Stomach (tissue), 9 donors: ENCODE measurements around the gene CENPQ. TPM values are rescaled to one million over a fixed set of nuclear protein-coding genes. Genes with fewer than 3 reads are reported as not detected.

ENCODE experiments used
- DNase-seq, 2 donors: peaks; one replicate each; pipeline versions ENCODE4 v3.0.0 to v3.0.0-alpha.2; 2013 to 2019
- H3K27ac ChIP-seq, 5 donors: fragments of 200-600 bp in 4 of 5; sonication (generic) in 4 of 5; one replicate each; pipeline ENCODE4 v1.5.1; 2013 to 2019; ENCODE audit warnings: mild to moderate bottlenecking in 1 of 5, moderate library complexity in 1 of 5
- H3K27me3 ChIP-seq, 3 donors: fragments of 200-600 bp; sonication (generic); one replicate each; pipeline ENCODE4 v1.5.1; 2017 to 2019; ENCODE audit warnings: mixed run types in 1 of 3
- H3K36me3 ChIP-seq, 4 donors: fragments of 200-600 bp; sonication (generic); 1 replicate in 3 of 4; 2 replicates in 1 of 4; pipeline ENCODE4 v1.5.1; 2016 to 2019
- H3K4me1 ChIP-seq, 4 donors: fragments of 200-600 bp; sonication (generic); one replicate each; pipeline ENCODE4 v1.5.1; 2016 to 2019
- H3K4me3 ChIP-seq, 4 donors: fragments of 200-600 bp; sonication (generic) in 3 of 4; one replicate each; pipeline ENCODE4 v1.5.1; 2016 to 2019; ENCODE audit warnings: mild to moderate bottlenecking in 1 of 4
- H3K9me3 ChIP-seq, 4 donors: fragments of 200-600 bp; sonication (generic); one replicate each; pipeline ENCODE4 v1.5.1; 2016 to 2019
- EP300 ChIP-seq: sonication (generic); formaldehyde crosslinking; IDR thresholded peaks from one replicate; pipeline ENCODE4 v1.6.1; 2017; ENCODE audit warnings: antibody characterized with exemption
- POLR2A ChIP-seq, 4 donors: fragments of 450-650 bp; IDR thresholded peaks; one replicate each; pipeline ENCODE4 v1.6.1; 2016; ENCODE audit warnings: antibody characterized with exemption in 4 of 4, control low read depth in 2 of 4, mild to moderate bottlenecking in 1 of 4, moderate library complexity in 1 of 4
- POLR2AphosphoS5 ChIP-seq, 3 donors: sonication (generic); formaldehyde crosslinking; IDR thresholded peaks; one replicate each; pipeline ENCODE4 v1.6.1; 2016; ENCODE audit warnings: antibody characterized with exemption in 3 of 3
- WGBS, 5 donors: extraction: QIAGEN DNeasy Blood & Tissue Kit in 3 of 5; methylation state at CpG; one replicate each; pipeline versions ENCODE4 v1.1.5 to v1.1.7; 2013 to 2018; 5-methylcytosine and 5-hydroxymethylcytosine counted together
- intact Hi-C: fragments of 100-400 bp; cut with DNase I; formaldehyde crosslinking; loops from one replicate; pipeline ENCODE4 v1.15.1; 2023; ENCODE audit warnings: low total_unique reads
- polyA plus RNA-seq, 3 donors: library from polyadenylated mRNA; stranded (reverse); fragments of 200-250 nt; gene quantifications; one replicate each; pipeline ENCODE4 v1.2.3, GENCODE V29; 2013
- total RNA-seq, 5 donors: library from RNA; depleted of rRNA; stranded (reverse); fragments of >200 nt; gene quantifications; one replicate each; pipeline versions ENCODE4 v1.1.0 to v1.2.3, GENCODE V29; 2014 to 2016
- TF ChIP-seq, protein P1 (sequence below), 7 experiments: fragments of 450-650 bp in 4 of 7; fragments of 200-600 bp in 3 of 7; sonication (generic) in 3 of 7; IDR thresholded peaks; one replicate each; pipeline ENCODE4 v1.5.1; 2016 to 2019; ENCODE audit warnings: antibody characterized with exemption in 7 of 7, control low read depth in 2 of 7, mild to moderate bottlenecking in 1 of 7
- donor health status: healthy with polysubstance abuse.
- donor health status: Bipolar disorder and iron deficiency.
- donor health status: healthy.

CENPQ gene
- total and polyA plus RNA-seq, 8 donors = 0.43 to 18.3 (median 4.6) TPM; not detected in 1

DNA sequence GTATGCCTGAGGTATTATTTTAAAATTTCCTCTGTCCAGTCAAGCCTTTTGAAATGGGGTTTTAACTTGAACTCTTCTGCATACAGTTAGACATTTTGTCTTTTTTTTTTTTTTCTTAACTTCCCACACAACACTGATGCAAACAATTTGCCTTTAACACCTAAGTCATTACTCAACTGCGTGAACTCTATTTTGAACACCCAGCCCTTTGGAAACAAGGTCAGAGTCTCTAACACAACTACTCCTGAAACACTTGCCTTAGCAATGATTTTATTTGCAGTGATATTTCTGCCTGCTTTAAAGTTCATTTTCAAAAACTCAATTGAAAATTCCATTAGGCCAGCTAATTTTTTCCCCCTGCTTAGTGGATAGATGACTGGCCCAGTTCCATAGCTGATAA lies 60.7 kb downstream of the CENPQ start:
- peaks cover 4 to 16% (median 6%) of the 10 kb centered on the region in 4 donors for H3K4me1 ChIP-seq
- H3K9me3 ChIP-seq = no peaks in the 10 kb centered on the region
- H3K36me3 ChIP-seq = no peaks in the 10 kb centered on the region
- intact Hi-C loops = loop anchor here (10.0 kb wide), 2 partner anchors 81 to 321 kb away; no protein-coding TSS in a partner anchor
- H3K27me3 ChIP-seq = no peaks in the 10 kb centered on the region
- WGBS, 5 donors = 74 to 92% (median 81%) methylated on average over 1 of the region's 1 CpG
- H3K4me3 ChIP-seq = no peak overlapping the region
- TF ChIP-seq, protein P1, sequence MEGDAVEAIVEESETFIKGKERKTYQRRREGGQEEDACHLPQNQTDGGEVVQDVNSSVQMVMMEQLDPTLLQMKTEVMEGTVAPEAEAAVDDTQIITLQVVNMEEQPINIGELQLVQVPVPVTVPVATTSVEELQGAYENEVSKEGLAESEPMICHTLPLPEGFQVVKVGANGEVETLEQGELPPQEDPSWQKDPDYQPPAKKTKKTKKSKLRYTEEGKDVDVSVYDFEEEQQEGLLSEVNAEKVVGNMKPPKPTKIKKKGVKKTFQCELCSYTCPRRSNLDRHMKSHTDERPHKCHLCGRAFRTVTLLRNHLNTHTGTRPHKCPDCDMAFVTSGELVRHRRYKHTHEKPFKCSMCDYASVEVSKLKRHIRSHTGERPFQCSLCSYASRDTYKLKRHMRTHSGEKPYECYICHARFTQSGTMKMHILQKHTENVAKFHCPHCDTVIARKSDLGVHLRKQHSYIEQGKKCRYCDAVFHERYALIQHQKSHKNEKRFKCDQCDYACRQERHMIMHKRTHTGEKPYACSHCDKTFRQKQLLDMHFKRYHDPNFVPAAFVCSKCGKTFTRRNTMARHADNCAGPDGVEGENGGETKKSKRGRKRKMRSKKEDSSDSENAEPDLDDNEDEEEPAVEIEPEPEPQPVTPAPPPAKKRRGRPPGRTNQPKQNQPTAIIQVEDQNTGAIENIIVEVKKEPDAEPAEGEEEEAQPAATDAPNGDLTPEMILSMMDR (IDR thresholded peaks at IDR 0.05) = no peak
- TF ChIP-seq EP300 (no peak), POLR2AphosphoS5 (IDR thresholded peaks at IDR 0.05) (no peak), POLR2A (IDR thresholded peaks at IDR 0.05) (no peak)
- DNase-seq = no peak
- no peak overlapping the region for H3K27ac ChIP-seq

DNA sequence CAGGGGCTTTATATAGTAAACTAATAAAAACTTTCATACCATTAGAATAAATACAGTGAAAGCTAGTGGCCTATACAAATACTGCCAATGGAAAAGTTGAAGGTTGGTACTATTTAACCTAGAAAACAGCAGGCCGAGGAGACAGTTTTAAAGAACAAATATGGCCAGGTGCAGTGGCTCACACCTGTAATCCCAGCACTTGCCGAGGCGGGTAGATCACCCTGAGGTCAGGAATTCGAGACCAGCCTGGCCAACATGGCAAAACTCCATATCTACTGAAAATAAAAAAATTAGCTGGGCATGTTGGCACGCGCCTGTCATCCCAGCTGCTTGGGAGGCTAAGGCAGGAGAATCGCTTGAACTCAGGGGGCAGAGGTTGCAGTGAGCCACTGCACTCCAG lies 61.4 kb downstream of the CENPQ start:
- H3K36me3 ChIP-seq = no peaks in the 10 kb centered on the region
- 42 to 73% (median 59%) methylated on average over 7 of the region's 7 CpGs for WGBS, 5 donors
- TF ChIP-seq POLR2AphosphoS5 (IDR thresholded peaks at IDR 0.05) = no peak
- no peak for TF ChIP-seq EP300
- TF ChIP-seq POLR2A (IDR thresholded peaks at IDR 0.05) = no peak
- TF ChIP-seq, protein P1 (IDR thresholded peaks at IDR 0.05) = no peak
- intact Hi-C loops = loop anchor here (10.0 kb wide), 2 partner anchors 80 to 320 kb away; no protein-coding TSS in a partner anchor
- no peak overlapping the region for H3K4me3 ChIP-seq
- peaks cover 4 to 16% (median 6%) of the 10 kb centered on the region in 4 donors for H3K4me1 ChIP-seq
- no peaks in the 10 kb centered on the region for H3K9me3 ChIP-seq
- no peaks in the 10 kb centered on the region for H3K27me3 ChIP-seq
- no peak for DNase-seq
- no peak overlapping the region for H3K27ac ChIP-seq

DNA sequence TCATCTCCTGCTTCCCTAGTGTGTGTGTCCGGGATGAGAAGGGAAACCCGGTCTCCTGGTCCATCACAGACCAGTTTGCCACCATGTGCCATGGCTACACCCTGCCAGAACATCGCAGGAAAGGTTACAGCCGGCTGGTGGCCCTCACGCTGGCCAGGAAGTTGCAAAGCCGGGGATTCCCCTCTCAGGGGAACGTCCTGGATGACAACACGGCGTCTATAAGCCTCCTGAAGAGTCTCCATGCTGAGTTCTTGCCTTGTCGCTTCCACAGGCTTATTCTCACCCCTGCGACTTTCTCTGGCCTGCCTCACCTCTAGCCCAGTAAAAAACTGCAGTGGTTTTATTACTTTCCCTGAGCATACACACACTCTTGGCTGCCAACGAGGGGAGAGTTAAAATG lies 63.4 kb downstream of the CENPQ start:
- Histone ChIP-seq H3K4me3 (no peak overlapping the region), H3K4me1 (peaks cover 4 to 16% (median 6%) of the 10 kb centered on the region in 4 donors), H3K27ac (no peak overlapping the region), H3K27me3 (no peaks in the 10 kb centered on the region), H3K9me3 (no peaks in the 10 kb centered on the region), H3K36me3 (no peaks in the 10 kb centered on the region)
- intact Hi-C loops = loop anchor here (10.0 kb wide), 2 partner anchors 78 to 318 kb away; no protein-coding TSS in a partner anchor
- 69 to 88% (median 85%) methylated on average over 12 of the region's 12 CpGs for WGBS, 5 donors
- no peak for DNase-seq
- TF ChIP-seq POLR2AphosphoS5 (IDR thresholded peaks at IDR 0.05) = no peak
- no peak for TF ChIP-seq POLR2A (IDR thresholded peaks at IDR 0.05)
- TF ChIP-seq EP300 = no peak
- TF ChIP-seq, protein P1 (IDR thresholded peaks at IDR 0.05) = no peak

GRCh38 chr6:49527320-49527719 lies 64.2 kb downstream of the CENPQ start:
- DNase-seq = no peak
- 37 to 77% (median 65%) methylated on average over 1 of the region's 1 CpG for WGBS, 5 donors
- no peak for TF ChIP-seq EP300
- TF ChIP-seq, protein P1 (IDR thresholded peaks at IDR 0.05) = no peak
- no peak for TF ChIP-seq POLR2AphosphoS5 (IDR thresholded peaks at IDR 0.05)
- no peak for TF ChIP-seq POLR2A (IDR thresholded peaks at IDR 0.05)
- H3K4me3 ChIP-seq = no peak overlapping the region
- peaks cover 4 to 13% (median 6%) of the 10 kb centered on the region in 4 donors for H3K4me1 ChIP-seq
- H3K27ac ChIP-seq = no peak overlapping the region
- H3K9me3 ChIP-seq = no peaks in the 10 kb centered on the region
- H3K36me3 ChIP-seq = no peaks in the 10 kb centered on the region
- intact Hi-C loops = loop anchor here (10.0 kb wide), 2 partner anchors 77 to 317 kb away; no protein-coding TSS in a partner anchor
- H3K27me3 ChIP-seq = no peaks in the 10 kb centered on the region
